IPS-15b (cell line): ENCODE measurements around the gene HSPA12B.

Source experiments
- H3K27me3 ChIP-seq: one replicate; pipeline ENCODE4 v1.6.1; 2013; ENCODE audit warnings: low read length; ENCODE audit not compliant: control insufficient read depth, insufficient read depth
- H3K36me3 ChIP-seq: one replicate; pipeline ENCODE4 v1.6.1; 2013; ENCODE audit warnings: low read length; ENCODE audit not compliant: control insufficient read depth, insufficient read depth
- H3K4me1 ChIP-seq: one replicate; pipeline ENCODE4 v1.6.1; 2013; ENCODE audit warnings: mild to moderate bottlenecking, low read length; ENCODE audit not compliant: control insufficient read depth, insufficient read depth
- H3K4me3 ChIP-seq: one replicate; pipeline ENCODE4 v1.5.1; 2013; ENCODE audit warnings: low read depth, low read length
- H3K9ac ChIP-seq: one replicate; pipeline ENCODE4 v1.6.1; 2013; ENCODE audit warnings: low read depth, mild to moderate bottlenecking, low read length
- H3K9me3 ChIP-seq: one replicate; pipeline ENCODE4 v1.6.1; 2013; ENCODE audit warnings: mild to moderate bottlenecking, low read length; ENCODE audit not compliant: control insufficient read depth, insufficient read depth

The HSPA12B gene

GRCh38 chr20:3800256-3800877, 67.9 kb downstream of the HSPA12B start:
- Histone ChIP-seq H3K27me3 (peaks cover 9% of the 10 kb centered on the region), H3K4me1 (peaks cover 12% of the 10 kb centered on the region), H3K4me3 (no peak overlapping the region), H3K36me3 (peaks cover 26% of the 10 kb centered on the region), H3K9me3 (no peaks in the 10 kb centered on the region), H3K9ac (no peak overlapping the region)

- Histone ChIP-seq H3K9me3 (no peaks in the 10 kb centered on the region), H3K9ac (no peak overlapping the region), H3K27me3 (peaks cover 9% of the 10 kb centered on the region), H3K4me1 (peaks cover 12% of the 10 kb centered on the region), H3K36me3 (peaks cover 26% of the 10 kb centered on the region), H3K4me3 (no peak overlapping the region)
These were observed 68.4 kb downstream of the HSPA12B start for GRCh38 chr20:3800878-3801260.

- peaks cover 14% of the 10 kb centered on the region for H3K4me1 ChIP-seq
- H3K4me3 ChIP-seq, result no peak overlapping the region
- H3K9me3 ChIP-seq, result no peaks in the 10 kb centered on the region
- H3K27me3 ChIP-seq, result peaks cover 9% of the 10 kb centered on the region
- peaks cover 26% of the 10 kb centered on the region for H3K36me3 ChIP-seq
- H3K9ac ChIP-seq, result no peak overlapping the region
These were observed 68.8 kb downstream of the HSPA12B start for GRCh38 chr20:3801299-3801698.

GRCh38 chr20:3801846-3802245, 69.4 kb downstream of the HSPA12B start:
- Histone ChIP-seq H3K9me3 (no peaks in the 10 kb centered on the region), H3K27me3 (peaks cover 6% of the 10 kb centered on the region), H3K36me3 (peaks cover 26% of the 10 kb centered on the region), H3K4me1 (peaks cover 13% of the 10 kb centered on the region), H3K4me3 (no peak overlapping the region), H3K9ac (no peak overlapping the region)
